ENCODE measurements around the gene GDPD3. TPM values are rescaled to one million over a fixed set of nuclear protein-coding genes. Genes with fewer than 3 reads are reported as not detected.

GDPD3 gene
- total and polyA plus RNA-seq, 9 of the 15 experiments (the other 6 are each of a cell fraction or from before 2014, with no cell fraction given) = 0.47 to 3.9 (median 1.1) TPM

GRCh38 chr16:30094541-30095165 lies 18.7 kb downstream of the GDPD3 start (continued):
- TF ChIP-seq HMBOX1 (IDR thresholded peaks at IDR 0.05) (0 out of 2 replicates have a peak, but pooled peaks have one; percentile 32), TEAD4 (IDR thresholded peaks at IDR 0.05; ENCODE audit: low read length) (0 out of 2 replicates have a peak, but pooled peaks have one; percentile 9), TEAD4 (CRISPR knock-in tag; IDR thresholded peaks at IDR 0.05; ENCODE audit: borderline replicate concordance) (no peak), ID3 (CRISPR knock-in tag; IDR thresholded peaks at IDR 0.05) (no peak), ID3 (tag; IDR thresholded peaks at IDR 0.05) (0 out of 2 replicates have a peak, but pooled peaks have one; percentile 19), TFAP4 (CRISPR knock-in tag; IDR thresholded peaks at IDR 0.05; ENCODE audit: borderline replicate concordance) (peak; percentile 22; the same call in 1 of the 2 replicates), ZBTB2 (IDR thresholded peaks at IDR 0.05) (0 out of 2 replicates have a peak, but pooled peaks have one; percentile 21), ARID3B (CRISPR knock-in tag; IDR thresholded peaks at IDR 0.05; ENCODE audit: borderline replicate concordance) (no peak), NR2C1 (IDR thresholded peaks at IDR 0.05) (peak; percentile 90), NR2C1 (tag; IDR thresholded peaks at IDR 0.05) (peak; percentile 93), BRF1 (IDR thresholded peaks at IDR 0.05; ENCODE audit: borderline replicate concordance, extremely low read depth, insufficient read length) (no peak), ZC3H4 (CRISPR knock-in tag; IDR thresholded peaks at IDR 0.05; ENCODE audit: borderline replicate concordance) (0 out of 2 replicates have a peak, but pooled peaks have one; percentile 37), RBM25 (IDR thresholded peaks at IDR 0.05; ENCODE audit: low read depth, low read length, severe bottlenecking) (no peak), ZNF3 (CRISPR knock-in tag; IDR thresholded peaks at IDR 0.05) (no peak), CBFA2T3 (IDR thresholded peaks at IDR 0.05) (peak; percentile 56)

All from K562 (cell line).